Measurements from ENCODE around the gene RTN1.

The RTN1 gene

DNA sequence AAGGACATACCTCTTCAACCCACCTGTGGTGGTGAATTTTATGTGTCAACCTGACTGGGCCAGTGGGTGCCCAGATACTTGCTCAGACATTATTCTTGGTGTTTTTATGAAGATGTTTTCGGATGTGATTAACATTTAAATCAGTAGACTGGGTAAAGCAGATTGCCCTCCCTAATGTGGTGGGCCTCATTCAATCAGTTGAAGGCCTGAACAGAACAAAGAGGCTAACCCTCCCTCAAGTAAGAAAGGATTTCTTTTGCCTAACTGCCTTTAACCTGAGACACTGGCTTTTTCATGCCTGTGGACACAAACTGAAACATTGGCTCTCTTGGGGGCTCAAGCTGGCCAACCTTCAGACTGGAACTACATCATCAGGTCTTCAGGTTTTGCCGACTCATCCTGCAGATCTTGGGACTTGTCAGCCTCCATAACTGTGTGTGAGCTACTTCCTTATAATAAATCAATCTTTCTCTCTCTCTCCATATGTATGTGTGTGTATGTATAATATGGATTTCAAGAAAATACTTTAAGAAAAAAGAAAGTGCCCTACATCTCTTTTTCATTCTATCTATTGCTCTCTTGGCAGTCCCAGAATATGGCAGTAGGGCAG is 39.4 kb downstream of the RTN1 start:
- TF ChIP-seq, protein P1, sequence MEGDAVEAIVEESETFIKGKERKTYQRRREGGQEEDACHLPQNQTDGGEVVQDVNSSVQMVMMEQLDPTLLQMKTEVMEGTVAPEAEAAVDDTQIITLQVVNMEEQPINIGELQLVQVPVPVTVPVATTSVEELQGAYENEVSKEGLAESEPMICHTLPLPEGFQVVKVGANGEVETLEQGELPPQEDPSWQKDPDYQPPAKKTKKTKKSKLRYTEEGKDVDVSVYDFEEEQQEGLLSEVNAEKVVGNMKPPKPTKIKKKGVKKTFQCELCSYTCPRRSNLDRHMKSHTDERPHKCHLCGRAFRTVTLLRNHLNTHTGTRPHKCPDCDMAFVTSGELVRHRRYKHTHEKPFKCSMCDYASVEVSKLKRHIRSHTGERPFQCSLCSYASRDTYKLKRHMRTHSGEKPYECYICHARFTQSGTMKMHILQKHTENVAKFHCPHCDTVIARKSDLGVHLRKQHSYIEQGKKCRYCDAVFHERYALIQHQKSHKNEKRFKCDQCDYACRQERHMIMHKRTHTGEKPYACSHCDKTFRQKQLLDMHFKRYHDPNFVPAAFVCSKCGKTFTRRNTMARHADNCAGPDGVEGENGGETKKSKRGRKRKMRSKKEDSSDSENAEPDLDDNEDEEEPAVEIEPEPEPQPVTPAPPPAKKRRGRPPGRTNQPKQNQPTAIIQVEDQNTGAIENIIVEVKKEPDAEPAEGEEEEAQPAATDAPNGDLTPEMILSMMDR (IDR thresholded peaks at IDR 0.05): no peak

DNA sequence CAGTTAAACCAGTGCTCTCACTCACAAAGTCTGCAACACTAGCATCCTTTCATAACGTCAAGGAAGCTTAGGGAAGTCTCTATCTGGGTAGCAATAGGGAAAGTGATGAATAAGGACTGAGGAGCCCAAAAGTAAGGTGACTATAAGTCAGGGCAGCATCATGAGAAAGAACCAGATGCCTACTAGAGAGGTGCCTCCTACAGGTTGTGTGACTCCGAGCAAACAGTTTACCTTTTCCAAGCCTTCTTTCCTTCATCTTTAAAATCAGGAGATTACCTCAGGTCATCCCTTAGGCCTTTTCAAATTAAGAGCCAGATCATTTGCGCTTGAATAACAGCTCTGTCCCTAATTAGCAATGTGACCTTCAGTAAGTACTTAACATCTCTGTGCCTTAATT is 40.2 kb downstream of the RTN1 start:
- TF ChIP-seq, protein P1 (IDR thresholded peaks at IDR 0.05): no peak

DNA sequence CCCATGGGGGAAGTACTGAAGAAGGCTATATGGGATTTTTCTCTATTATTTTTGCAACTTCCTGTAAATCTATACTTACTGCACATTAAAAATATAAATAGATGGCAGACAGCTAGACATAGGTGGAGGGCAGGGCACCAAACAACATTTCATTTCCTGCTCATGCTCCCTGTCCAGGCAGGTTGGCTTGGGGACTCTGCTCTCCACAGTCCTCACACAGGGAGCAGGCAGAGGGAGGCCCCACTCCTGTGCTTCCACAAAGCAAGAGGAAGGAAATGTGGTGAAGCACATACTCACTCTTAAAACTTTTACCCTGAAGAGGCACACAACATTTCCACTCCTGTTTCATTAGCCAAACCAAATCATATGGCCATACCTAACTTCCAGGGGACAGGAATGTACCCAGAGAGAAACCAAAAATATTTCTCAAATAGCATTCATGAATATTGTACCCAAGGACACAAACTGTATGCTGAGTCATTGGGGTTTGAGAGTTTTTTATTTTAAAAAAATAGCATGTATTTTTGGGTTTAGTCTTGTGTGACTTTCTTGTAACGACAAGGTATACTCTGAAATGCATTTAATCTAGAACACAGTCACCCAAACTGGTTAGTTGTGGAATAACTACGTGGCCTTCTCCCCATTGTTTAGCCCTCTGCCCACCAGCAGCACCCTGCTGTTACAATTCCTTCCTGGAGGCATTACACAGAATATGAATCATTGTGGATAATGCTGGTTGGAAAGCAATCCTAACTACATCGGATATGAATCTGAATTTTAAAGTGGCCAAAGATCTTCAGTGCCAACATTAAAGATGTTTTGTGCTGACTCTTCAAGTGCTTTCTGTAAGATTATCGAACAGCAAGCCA is 40.9 kb downstream of the RTN1 start:
- TF ChIP-seq, protein P1 (IDR thresholded peaks at IDR 0.05): no peak

DNA sequence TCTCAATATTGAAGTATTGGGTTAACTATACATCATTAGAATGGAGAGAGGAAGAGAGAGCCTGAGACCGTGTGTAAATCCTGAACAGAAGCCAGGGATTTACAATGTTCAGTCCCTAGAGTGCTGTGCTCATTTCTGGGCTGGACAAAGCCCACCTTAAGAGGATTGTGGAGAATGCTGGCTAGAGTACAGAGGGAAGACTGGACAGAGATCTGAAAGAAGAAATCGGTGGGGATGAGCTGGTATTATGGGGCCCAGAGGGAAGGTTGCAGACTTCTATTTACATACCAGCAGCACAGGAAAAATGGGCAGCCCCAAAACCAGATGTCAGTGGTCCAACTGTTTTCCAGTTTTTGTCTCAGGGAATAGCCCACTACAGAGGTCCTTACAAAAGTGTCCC is 42.3 kb downstream of the RTN1 start:
- TF ChIP-seq, protein P1 (IDR thresholded peaks at IDR 0.05): no peak

DNA sequence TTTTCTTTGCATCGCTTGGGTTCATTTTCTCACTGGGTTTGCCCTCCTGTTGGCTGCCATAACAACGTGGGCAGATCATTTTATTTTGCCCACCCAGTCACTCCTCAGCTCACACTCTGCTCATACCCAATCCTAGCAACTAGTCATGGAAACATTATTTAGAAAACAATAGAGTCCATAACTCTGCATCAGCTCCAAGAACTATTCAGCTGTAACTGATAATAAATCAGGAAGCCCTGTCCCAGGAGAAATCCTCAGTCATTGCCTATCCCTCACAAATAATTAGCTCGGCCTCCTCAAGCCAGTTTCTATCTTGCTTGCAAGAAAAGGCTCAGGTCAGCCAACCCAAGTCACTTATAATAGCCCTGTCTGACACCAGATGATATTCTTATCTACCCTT is 43.2 kb downstream of the RTN1 start:
- TF ChIP-seq, protein P1 (IDR thresholded peaks at IDR 0.05): no peak

DNA sequence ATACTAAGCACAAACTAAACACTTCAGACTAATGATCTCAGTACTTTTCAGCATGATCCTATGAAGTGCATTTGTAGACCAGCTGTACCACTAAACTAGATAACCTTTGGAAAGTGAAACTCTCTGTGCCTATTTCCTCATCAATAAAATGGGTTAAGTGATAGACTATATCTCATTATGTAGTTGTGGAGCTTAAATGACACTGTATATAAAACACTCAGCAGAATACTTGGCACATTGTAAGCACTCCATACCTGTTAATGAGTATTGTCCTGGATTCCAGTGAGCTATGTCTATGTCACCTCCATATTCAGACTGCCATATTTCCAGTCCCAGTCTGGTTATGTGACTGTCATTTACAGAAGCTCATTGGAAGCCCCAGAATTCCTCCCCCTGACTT is 44.4 kb downstream of the RTN1 start:
- TF ChIP-seq, protein P1 (IDR thresholded peaks at IDR 0.05): no peak

DNA sequence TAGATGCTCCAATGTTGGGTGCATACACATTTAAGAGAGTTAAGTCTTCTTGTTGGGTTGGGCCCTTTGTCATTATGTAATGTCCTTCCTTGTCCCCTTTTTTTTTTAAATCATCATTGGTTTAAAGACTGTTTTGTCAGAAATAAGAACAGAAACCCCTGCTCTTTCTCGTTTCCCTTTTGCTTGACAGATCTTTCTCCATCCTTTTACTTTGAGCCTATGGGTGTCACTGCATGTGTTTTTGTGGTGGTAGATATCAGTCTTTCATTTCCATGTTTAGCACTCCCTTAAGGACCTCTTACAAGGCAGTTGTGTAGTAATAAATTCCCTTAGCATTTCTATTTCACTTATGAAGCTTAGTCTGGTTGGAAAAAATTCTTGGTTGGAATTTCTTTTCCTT is 47.4 kb downstream of the RTN1 start:
- TF ChIP-seq, protein P1 (IDR thresholded peaks at IDR 0.05): no peak

Data from LNCAP (cell line).